ENCODE results near the gene OBSL1. TPM values are rescaled to one million over a fixed set of nuclear protein-coding genes. Genes with fewer than 3 reads are reported as not detected.

OBSL1 gene
- total RNA-seq, 1 donor from 2014 or later, result 208 TPM

DNA sequence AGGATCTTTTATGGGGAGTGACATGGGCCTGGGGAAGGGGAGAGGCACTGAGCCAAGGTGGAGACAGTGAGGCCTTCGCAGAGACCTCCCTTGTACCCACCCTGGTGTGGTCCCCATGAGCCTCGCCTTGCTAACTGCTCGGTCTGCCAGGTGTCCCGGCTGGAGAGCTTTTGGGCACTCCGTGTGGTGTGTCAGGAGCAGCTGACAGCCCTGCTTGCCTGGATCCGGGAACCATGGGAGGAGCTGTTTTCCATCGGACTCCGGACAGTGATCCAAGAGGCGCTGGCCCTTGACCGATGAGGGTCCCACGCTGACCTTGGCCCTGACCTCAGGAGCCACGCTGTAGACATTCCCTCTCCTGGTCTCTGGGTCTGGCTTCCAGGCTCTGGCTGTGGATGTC lies 44.6 kb upstream of the OBSL1 start:
- intact Hi-C loops (cut with micrococcal nuclease), result no loop called here
- Histone ChIP-seq H3K9me3 (replicated peaks) (no peaks in the 10 kb centered on the region), H3K4me1 (peaks cover 42% of the 10 kb centered on the region), H3K27me3 (ENCODE audit: low read depth) (no peaks in the 10 kb centered on the region), H3K27ac (replicated peaks) (peak overlapping the region; percentile 87), H3K4me3 (no peak overlapping the region), H3K36me3 (peaks cover 34% of the 10 kb centered on the region)
- TF ChIP-seq, protein P1, sequence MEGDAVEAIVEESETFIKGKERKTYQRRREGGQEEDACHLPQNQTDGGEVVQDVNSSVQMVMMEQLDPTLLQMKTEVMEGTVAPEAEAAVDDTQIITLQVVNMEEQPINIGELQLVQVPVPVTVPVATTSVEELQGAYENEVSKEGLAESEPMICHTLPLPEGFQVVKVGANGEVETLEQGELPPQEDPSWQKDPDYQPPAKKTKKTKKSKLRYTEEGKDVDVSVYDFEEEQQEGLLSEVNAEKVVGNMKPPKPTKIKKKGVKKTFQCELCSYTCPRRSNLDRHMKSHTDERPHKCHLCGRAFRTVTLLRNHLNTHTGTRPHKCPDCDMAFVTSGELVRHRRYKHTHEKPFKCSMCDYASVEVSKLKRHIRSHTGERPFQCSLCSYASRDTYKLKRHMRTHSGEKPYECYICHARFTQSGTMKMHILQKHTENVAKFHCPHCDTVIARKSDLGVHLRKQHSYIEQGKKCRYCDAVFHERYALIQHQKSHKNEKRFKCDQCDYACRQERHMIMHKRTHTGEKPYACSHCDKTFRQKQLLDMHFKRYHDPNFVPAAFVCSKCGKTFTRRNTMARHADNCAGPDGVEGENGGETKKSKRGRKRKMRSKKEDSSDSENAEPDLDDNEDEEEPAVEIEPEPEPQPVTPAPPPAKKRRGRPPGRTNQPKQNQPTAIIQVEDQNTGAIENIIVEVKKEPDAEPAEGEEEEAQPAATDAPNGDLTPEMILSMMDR (IDR thresholded peaks at IDR 0.05; ENCODE audit: borderline replicate concordance), result no peak
- DNase-seq, result no peak

DNA sequence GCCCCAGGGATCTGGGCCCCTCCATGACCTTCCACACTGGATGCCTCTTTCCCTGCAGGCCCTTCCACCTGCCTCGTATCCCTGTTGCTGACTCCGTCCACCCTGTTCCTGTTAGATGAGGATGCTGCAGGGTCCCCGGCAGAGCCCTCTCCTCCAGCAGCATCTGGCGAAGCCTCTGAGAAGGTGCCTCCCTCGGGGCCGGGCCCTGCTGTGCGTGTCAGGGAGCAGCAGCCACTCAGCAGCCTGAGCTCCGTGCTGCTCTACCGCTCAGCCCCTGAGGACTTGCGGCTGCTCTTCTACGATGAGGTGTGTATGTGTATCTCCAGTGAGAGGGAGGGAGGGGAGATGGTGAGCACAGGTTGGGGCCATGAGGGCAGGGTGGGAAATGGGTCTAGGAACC lies 43.7 kb upstream of the OBSL1 start:
- no peak for DNase-seq
- intact Hi-C loops (cut with micrococcal nuclease), result no loop called here
- H3K27ac ChIP-seq (replicated peaks), result peak overlapping the region; percentile 87

DNA sequence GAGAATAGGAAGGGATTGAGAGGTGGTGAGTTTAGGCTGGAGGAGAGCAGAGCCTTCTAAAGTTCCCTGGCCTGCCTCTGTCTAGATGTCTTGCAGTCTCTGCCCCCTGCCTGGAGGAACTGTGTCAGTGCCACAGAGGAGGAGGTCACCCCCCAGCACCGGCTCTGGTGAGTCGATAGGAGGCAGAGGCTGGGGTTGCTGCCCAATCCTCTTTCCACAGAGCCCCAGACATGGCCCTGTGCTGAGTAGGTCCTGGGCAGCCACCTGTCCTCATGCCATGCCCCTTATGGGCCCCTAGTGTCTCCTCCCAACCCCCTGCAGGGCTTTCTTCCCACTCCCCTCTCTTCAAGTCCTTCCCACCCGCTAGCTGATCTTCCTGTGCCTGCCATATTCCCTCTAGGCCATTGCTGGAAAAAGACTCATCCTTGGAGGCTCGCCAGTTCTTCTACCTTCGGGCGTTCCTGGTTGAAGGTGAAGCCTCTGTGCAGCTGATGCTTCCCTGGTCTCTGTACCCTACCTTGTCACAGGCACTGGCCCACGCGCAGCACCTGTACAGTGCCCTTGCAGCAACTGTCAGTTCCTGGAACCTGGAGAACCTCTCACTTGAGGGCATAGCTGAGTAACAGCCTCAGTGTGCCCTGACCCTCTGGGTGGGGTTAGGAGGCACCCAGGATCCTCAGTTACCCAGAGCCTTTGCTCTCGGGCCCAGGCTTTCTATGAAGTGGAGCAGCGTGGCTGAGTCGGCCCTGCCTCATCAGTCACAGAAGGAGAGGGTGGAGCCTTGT lies 42.9 kb upstream of the OBSL1 start:
- intact Hi-C loops (cut with micrococcal nuclease), result no loop called here
- no peaks in the 10 kb centered on the region for H3K27me3 ChIP-seq (ENCODE audit: low read depth)
- TF ChIP-seq, protein P1 (IDR thresholded peaks at IDR 0.05; ENCODE audit: borderline replicate concordance), result no peak
- H3K27ac ChIP-seq (replicated peaks), result peak overlapping the region; percentile 87
- H3K9me3 ChIP-seq (replicated peaks), result no peaks in the 10 kb centered on the region
- H3K36me3 ChIP-seq, result peaks cover 37% of the 10 kb centered on the region
- H3K4me1 ChIP-seq, result peaks cover 55% of the 10 kb centered on the region
- H3K4me3 ChIP-seq, result no peak overlapping the region
- no peak for DNase-seq

More for the DNA sequence above, 43.7 kb upstream of the OBSL1 start:
- Histone ChIP-seq H3K4me3 (no peak overlapping the region), H3K27me3 (ENCODE audit: low read depth) (no peaks in the 10 kb centered on the region), H3K4me1 (peaks cover 49% of the 10 kb centered on the region), H3K9me3 (replicated peaks) (no peaks in the 10 kb centered on the region), H3K36me3 (peaks cover 36% of the 10 kb centered on the region)
- TF ChIP-seq, protein P1 (IDR thresholded peaks at IDR 0.05; ENCODE audit: borderline replicate concordance), result no peak

DNA sequence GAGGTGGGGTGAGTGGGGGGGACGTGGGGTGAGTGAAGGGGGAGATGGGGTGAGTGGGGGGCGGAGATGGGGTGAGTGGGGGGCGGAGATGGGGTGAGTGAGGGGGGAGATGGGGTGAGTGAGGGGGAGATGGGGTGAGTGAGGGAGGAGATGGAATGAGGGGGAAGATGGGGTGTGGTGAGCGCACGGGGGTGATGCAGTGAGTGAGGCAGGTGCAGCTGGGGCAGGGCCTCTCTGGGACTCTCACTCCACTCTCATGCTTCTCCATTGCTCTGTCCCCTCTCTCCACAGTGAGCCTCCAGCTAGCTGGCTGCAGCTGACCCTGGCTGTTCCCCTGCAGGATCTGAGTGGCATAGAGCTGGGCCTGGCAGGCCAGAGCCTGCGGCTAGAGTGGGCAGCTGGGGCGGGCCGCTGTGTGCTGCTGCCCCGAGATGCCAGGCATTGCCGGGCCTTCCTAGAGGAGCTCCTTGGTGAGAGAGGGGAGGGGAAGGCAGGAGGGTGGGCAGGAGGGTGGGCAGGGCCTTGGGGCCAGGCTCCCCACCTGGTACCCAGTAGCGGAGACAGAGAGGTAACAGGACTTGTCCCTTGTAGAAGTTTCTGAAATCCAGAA lies 42.2 kb upstream of the OBSL1 start:
- TF ChIP-seq, protein P1 (IDR thresholded peaks at IDR 0.05; ENCODE audit: borderline replicate concordance), result no peak
- peaks cover 57% of the 10 kb centered on the region for H3K4me1 ChIP-seq
- peaks cover 44% of the 10 kb centered on the region for H3K36me3 ChIP-seq
- no peaks in the 10 kb centered on the region for H3K9me3 ChIP-seq (replicated peaks)
- no peaks in the 10 kb centered on the region for H3K27me3 ChIP-seq (ENCODE audit: low read depth)
- DNase-seq, result no peak
- H3K4me3 ChIP-seq, result no peak overlapping the region
- H3K27ac ChIP-seq (replicated peaks), result no peak overlapping the region
- intact Hi-C loops (cut with micrococcal nuclease), result no loop called here

DNA sequence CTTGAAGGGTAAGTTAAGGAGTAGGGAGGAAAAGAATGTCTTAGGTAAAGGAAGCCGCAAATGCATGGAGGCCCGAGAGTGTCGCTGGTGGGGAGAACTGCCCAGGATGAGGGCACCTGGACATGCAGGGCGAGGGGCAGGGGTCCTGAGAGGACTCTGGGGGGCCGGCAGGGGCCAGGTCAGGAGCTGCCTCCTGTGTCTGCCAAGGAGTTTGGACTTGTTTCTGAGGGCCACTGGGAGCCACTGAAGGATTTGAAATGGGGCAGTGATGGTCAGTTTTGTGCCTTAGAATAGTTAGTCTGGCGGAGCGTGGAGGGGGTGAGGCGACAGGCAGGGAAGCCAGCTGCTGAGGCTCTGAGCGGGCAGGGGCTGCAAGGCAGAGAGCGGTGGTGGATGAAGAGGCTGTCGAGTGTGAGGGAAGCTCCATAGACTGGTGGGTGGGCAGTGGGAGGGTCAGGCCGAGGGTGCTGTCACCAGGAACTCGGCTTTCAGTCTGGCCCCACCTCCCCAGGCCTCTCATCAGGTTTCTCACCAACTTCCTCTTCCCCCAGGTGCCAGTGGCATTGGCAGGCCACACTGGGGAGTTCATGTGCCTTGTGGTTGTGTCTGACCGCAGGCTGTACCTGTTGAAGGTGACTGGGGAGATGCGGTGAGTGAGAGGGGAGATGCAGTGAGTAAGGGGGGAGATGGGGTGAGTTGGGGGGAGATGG lies 41.4 kb upstream of the OBSL1 start:
- DNase-seq, result no peak
- Histone ChIP-seq H3K9me3 (replicated peaks) (no peaks in the 10 kb centered on the region), H3K36me3 (peaks cover 51% of the 10 kb centered on the region), H3K27me3 (ENCODE audit: low read depth) (no peaks in the 10 kb centered on the region), H3K4me3 (no peak overlapping the region), H3K4me1 (peaks cover 48% of the 10 kb centered on the region), H3K27ac (replicated peaks) (no peak overlapping the region)
- intact Hi-C loops (cut with micrococcal nuclease), result no loop called here
- TF ChIP-seq, protein P1 (IDR thresholded peaks at IDR 0.05; ENCODE audit: borderline replicate concordance), result no peak
